GM12878 (cell line): ENCODE measurements around the gene UBA5.

Experiments used
- EZH2 ChIP-seq: IDR thresholded peaks from 2 replicates; pipeline ENCODE4 v1.6.1; 2012; ENCODE audit warnings: low read depth, mild to moderate bottlenecking, control low read depth, inconsistent platforms, low read length, borderline replicate concordance; ENCODE audit not compliant: control insufficient read depth
- HCFC1 ChIP-seq: fragments of 150-350 bp; IDR thresholded peaks from 2 replicates; pipeline ENCODE4 v1.6.1; 2014; ENCODE audit warnings: low read length
- HDAC2 ChIP-seq: fragments of 200-600 bp; sonication (generic); IDR thresholded peaks from 2 replicates; pipeline ENCODE4 v1.6.1; 2017
- IKZF1 ChIP-seq: fragments of 450-650 bp; conservative IDR thresholded peaks from 2 replicates; pipeline ENCODE4 v1.6.1; 2017; ENCODE audit warnings: antibody characterized with exemption, mild to moderate bottlenecking
- NR2C2 ChIP-seq: IDR thresholded peaks from 2 replicates; pipeline ENCODE4 v1.6.1; 2011; ENCODE audit warnings: borderline replicate concordance, low read depth; ENCODE audit not compliant: control insufficient read depth, insufficient read length
- NR2F1 ChIP-seq: fragments of 450-650 bp; conservative IDR thresholded peaks from 2 replicates; pipeline ENCODE4 v1.6.1; 2017; ENCODE audit warnings: mild to moderate bottlenecking
- RCOR1 ChIP-seq: conservative IDR thresholded peaks from 2 replicates; pipeline ENCODE4 v1.6.1; 2012; ENCODE audit warnings: low read depth, low read length, improper control_type of control experiment
- SIN3A ChIP-seq: IDR thresholded peaks from 2 replicates; pipeline ENCODE4 v1.6.1; 2012; ENCODE audit warnings: low read depth, low read length, improper control_type of control experiment
- SMC3 ChIP-seq: IDR thresholded peaks from 2 replicates; pipeline ENCODE4 v1.6.1; 2011; ENCODE audit warnings: low read length, improper control_type of control experiment, borderline replicate concordance
- SREBF2 ChIP-seq: IDR thresholded peaks from 2 replicates; pipeline ENCODE4 v1.6.1; 2012; ENCODE audit warnings: mild to moderate bottlenecking, low read length
- SRF ChIP-seq, 2 experiments: IDR thresholded peaks; 2 replicates each; pipeline ENCODE4 v1.6.1; 2011; ENCODE audit warnings: low read depth in 2 of 2, low read length in 2 of 2, mild to moderate bottlenecking in 1 of 2, moderate library complexity in 1 of 2
- TARDBP ChIP-seq: IDR thresholded peaks from 2 replicates; pipeline ENCODE4 v1.6.1; 2016; ENCODE audit warnings: borderline replicate concordance
- ZNF274 ChIP-seq: IDR thresholded peaks from one replicate; pipeline ENCODE4 v1.8.0; 2011; ENCODE audit not compliant: insufficient read length, insufficient read depth
- TF ChIP-seq, protein P1 (sequence below), 3 experiments: IDR thresholded peaks in 2 of 3; conservative IDR thresholded peaks in 1 of 3; 2 replicates each; pipeline ENCODE4 v1.5.1; 2011; ENCODE audit warnings: low read depth in 3 of 3, low read length in 3 of 3, mild to moderate bottlenecking in 3 of 3, control low read depth in 2 of 3, moderate library complexity in 2 of 3, inconsistent platforms in 1 of 3, mixed read lengths in 1 of 3; ENCODE audit not compliant: control insufficient read depth in 2 of 3, insufficient read depth in 1 of 3; ENCODE audit errors: extremely low read depth in 1 of 3

GRCh38 chr3:132710311-132710710 lies 50.2 kb downstream of the UBA5 start:
- TF ChIP-seq NR2F1 (no peak), NR2C2 (no peak), HDAC2 (no peak), TARDBP (no peak), IKZF1 (no peak), ZNF274 (no peak), RCOR1 (no peak), HCFC1 (no peak), SIN3A (no peak), SREBF2 (no peak), EZH2 (no peak), SMC3 (no peak), SRF (IDR thresholded peaks at IDR 0.05; ENCODE audit: low read depth in 2 of 2, low read length in 2 of 2) (no peak)
- TF ChIP-seq, protein P1, sequence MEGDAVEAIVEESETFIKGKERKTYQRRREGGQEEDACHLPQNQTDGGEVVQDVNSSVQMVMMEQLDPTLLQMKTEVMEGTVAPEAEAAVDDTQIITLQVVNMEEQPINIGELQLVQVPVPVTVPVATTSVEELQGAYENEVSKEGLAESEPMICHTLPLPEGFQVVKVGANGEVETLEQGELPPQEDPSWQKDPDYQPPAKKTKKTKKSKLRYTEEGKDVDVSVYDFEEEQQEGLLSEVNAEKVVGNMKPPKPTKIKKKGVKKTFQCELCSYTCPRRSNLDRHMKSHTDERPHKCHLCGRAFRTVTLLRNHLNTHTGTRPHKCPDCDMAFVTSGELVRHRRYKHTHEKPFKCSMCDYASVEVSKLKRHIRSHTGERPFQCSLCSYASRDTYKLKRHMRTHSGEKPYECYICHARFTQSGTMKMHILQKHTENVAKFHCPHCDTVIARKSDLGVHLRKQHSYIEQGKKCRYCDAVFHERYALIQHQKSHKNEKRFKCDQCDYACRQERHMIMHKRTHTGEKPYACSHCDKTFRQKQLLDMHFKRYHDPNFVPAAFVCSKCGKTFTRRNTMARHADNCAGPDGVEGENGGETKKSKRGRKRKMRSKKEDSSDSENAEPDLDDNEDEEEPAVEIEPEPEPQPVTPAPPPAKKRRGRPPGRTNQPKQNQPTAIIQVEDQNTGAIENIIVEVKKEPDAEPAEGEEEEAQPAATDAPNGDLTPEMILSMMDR (IDR thresholded peaks at IDR 0.05 in 2 of 3, conservative IDR thresholded peaks at IDR 0.05 in 1 of 3; ENCODE audit: control insufficient read depth in 2 of 3, extremely low read depth in 1 of 3, insufficient read depth in 1 of 3, low read depth in 3 of 3, low read length in 3 of 3) = no peak
